PC-9 (cell line): ENCODE results near the gene SCAF1. TPM values are rescaled to one million over a fixed set of nuclear protein-coding genes. Genes with fewer than 3 reads are reported as not detected.

Source experiments
- BruUV-seq: library from RNA; stranded (reverse); fragments of 400-500 nt; replicated peaks from 2 replicates; lab custom pipeline; 2021; lab: Mats Ljungman, UMichigan
- CTCF ChIA-PET: fragments of 300-600 bp; sonication (Branson Sonifier 250); formaldehyde crosslinking; loops from one replicate; lab custom pipeline; 2022; ENCODE audit warnings: antibody characterized with exemption; lab: Charles Lee
- POLR2A ChIA-PET: fragments of 300-600 bp; sonication (Branson Sonifier 250); formaldehyde crosslinking; loops from one replicate; lab custom pipeline; 2022; ENCODE audit warnings: antibody characterized with exemption; ENCODE audit not compliant: unreplicated experiment; lab: Charles Lee
- DNase-seq, 2 experiments: peaks; one replicate each; pipeline versions ENCODE4 v3.0.0 to v3.0.0-alpha.2; 2015 to 2022; ENCODE audit warnings: mixed read lengths in 1 of 2
- H2AFZ ChIP-seq: fragments of 200-600 bp; sonication (generic); 2 replicates; pipeline ENCODE4 v1.8.1; 2017; ENCODE audit warnings: antibody characterized with exemption
- H3F3A ChIP-seq: fragments of 200-600 bp; sonication (generic); 2 replicates; pipeline ENCODE4 v1.8.1; 2017; ENCODE audit warnings: antibody characterized with exemption, mild to moderate bottlenecking, low read depth; ENCODE audit not compliant: insufficient read depth
- H3K27ac ChIP-seq: fragments of 200-600 bp; sonication (generic); 2 replicates; pipeline ENCODE4 v1.6.1; 2016; ENCODE audit warnings: mixed run types
- H3K27me3 ChIP-seq: fragments of 200-600 bp; sonication (generic); 2 replicates; pipeline ENCODE4 v1.6.1; 2016; ENCODE audit warnings: low read depth, mixed run types; ENCODE audit not compliant: insufficient read depth
- H3K36me3 ChIP-seq: fragments of 200-600 bp; sonication (generic); 2 replicates; pipeline ENCODE4 v1.6.1; 2016; ENCODE audit warnings: low read depth, mixed run types
- H3K4me1 ChIP-seq: fragments of 200-600 bp; sonication (generic); replicated peaks from 2 replicates; pipeline ENCODE4 v1.6.1; 2016; ENCODE audit warnings: mixed run types; ENCODE audit not compliant: insufficient read depth
- H3K4me2 ChIP-seq: fragments of 200-600 bp; sonication (generic); 2 replicates; pipeline ENCODE4 v1.6.1; 2017; ENCODE audit warnings: mixed run types
- H3K4me3 ChIP-seq: fragments of 200-600 bp; sonication (generic); 2 replicates; pipeline ENCODE4 v1.6.1; 2016; ENCODE audit warnings: mixed run types
- H3K79me2 ChIP-seq: fragments of 200-600 bp; sonication (generic); 2 replicates; pipeline ENCODE4 v1.6.1; 2017; ENCODE audit warnings: low read depth, mixed run types
- H3K9me2 ChIP-seq: fragments of 200-600 bp; sonication (generic); 2 replicates; pipeline ENCODE4 v1.8.1; 2017; ENCODE audit warnings: mild to moderate bottlenecking; ENCODE audit not compliant: insufficient read depth
- H3K9me3 ChIP-seq: fragments of 200-600 bp; sonication (generic); 2 replicates; pipeline ENCODE4 v1.8.1; 2016; ENCODE audit warnings: low read depth; ENCODE audit not compliant: insufficient read depth
- H4K20me1 ChIP-seq: fragments of 200-600 bp; sonication (generic); 2 replicates; pipeline ENCODE4 v1.8.1; 2017; ENCODE audit not compliant: insufficient read depth
- EZH2 ChIP-seq: fragments of 200-600 bp; sonication (generic); IDR thresholded peaks from 2 replicates; pipeline ENCODE4 v1.8.0; 2017; ENCODE audit warnings: antibody characterized with exemption, low read depth
- intact Hi-C: fragments of 100-400 bp; cut with micrococcal nuclease; formaldehyde crosslinking; loops from one replicate; pipeline ENCODE4 v1.10.0; 2022; ENCODE audit not compliant: unreplicated experiment
- total RNA-seq: library from RNA; stranded (reverse); gene quantifications from 2 replicates; pipeline ENCODE4 v1.2.3, GENCODE V29; 2021
- TF ChIP-seq, protein P1 (sequence below): fragments of 200-600 bp; sonication (generic); conservative IDR thresholded peaks from 2 replicates; pipeline ENCODE4 v1.6.1; 2017; ENCODE audit warnings: mixed run types, antibody characterized with exemption, mild to moderate bottlenecking, moderate library complexity

SCAF1 gene
- total RNA-seq, 1 experiment from 2014 or later: 91.3 TPM

DNA sequence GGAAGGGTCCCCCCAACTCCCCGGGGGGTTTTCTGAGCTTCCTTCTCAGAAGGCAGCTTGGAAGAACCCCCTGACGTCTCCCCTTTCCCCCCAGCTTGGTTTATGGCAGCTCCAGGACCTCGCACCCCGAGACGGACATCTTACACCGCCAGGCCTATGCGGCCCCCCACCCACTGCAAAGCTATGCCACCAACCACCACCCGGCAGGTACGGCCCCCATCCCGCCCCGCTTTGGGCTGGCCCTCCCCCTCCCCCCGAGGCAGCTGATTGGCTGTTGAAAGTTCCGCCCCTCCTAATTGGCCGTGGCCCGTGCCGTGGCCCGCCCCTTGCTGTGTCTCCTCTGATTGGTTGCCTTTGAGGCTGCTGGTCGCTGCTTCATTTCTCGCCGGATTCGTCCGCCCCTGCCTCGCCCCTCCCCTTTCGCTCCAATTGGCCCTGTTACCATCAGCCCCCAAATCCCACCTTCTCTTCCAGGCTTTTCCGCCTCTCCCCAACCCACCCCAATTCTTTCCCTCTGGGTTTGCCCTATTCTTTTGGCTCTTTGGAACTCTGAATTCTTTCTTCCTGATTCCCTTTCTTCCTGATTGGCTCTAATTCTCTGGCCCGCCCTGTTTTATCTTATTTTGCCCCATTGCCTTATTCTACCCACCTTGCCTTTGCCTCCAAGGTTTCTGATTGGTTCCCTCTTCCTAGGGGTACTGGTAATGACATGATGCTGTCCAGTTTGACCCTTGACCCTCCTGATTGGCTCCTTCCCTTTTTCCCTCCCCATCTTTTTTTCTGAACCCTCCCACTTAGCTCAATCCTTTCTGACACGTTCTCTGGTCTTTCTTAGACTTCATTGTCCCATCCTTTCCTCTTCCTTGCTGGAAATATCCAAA lies 48.5 kb upstream of the SCAF1 start:
- H2AFZ ChIP-seq: 0 out of 2 replicates have a peak overlapping the region, but pooled peaks have one; percentile 20
- no peak overlapping the region for H3K27ac ChIP-seq
- no peaks in the 10 kb centered on the region for H3K27me3 ChIP-seq
- TF ChIP-seq, protein P1, sequence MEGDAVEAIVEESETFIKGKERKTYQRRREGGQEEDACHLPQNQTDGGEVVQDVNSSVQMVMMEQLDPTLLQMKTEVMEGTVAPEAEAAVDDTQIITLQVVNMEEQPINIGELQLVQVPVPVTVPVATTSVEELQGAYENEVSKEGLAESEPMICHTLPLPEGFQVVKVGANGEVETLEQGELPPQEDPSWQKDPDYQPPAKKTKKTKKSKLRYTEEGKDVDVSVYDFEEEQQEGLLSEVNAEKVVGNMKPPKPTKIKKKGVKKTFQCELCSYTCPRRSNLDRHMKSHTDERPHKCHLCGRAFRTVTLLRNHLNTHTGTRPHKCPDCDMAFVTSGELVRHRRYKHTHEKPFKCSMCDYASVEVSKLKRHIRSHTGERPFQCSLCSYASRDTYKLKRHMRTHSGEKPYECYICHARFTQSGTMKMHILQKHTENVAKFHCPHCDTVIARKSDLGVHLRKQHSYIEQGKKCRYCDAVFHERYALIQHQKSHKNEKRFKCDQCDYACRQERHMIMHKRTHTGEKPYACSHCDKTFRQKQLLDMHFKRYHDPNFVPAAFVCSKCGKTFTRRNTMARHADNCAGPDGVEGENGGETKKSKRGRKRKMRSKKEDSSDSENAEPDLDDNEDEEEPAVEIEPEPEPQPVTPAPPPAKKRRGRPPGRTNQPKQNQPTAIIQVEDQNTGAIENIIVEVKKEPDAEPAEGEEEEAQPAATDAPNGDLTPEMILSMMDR: no peak
- H3F3A ChIP-seq: peaks cover 37% of the 10 kb centered on the region
- CTCF ChIA-PET: no interaction called here
- peaks cover 9% of the 10 kb centered on the region; the same call in 1 of the 2 replicates for H3K4me1 ChIP-seq
- intact Hi-C loops: loop anchor here (2.0 kb wide), 1 partner anchor 71 kb away; the partner anchor contains the start of genes BCL2L12 and IRF3
- peak overlapping the region; percentile 89 for H3K4me3 ChIP-seq
- no peaks in the 10 kb centered on the region for H3K9me2 ChIP-seq
- H3K4me2 ChIP-seq: peak overlapping the region; percentile 95
- H4K20me1 ChIP-seq: peaks cover 23% of the 10 kb centered on the region
- H3K79me2 ChIP-seq: peaks cover 53% of the 10 kb centered on the region
- H3K9me3 ChIP-seq: no peaks in the 10 kb centered on the region
- no TSS peak for BruUV-seq
- H3K36me3 ChIP-seq: 0 out of 2 replicates have a peak, but pooled peaks cover 4% of the 10 kb centered on the region
- peak; percentile 87 to 94 for DNase-seq
- POLR2A ChIA-PET: interaction anchor here (0.5 to 1.7 kb wide), 7 partner anchors 13 to 395 kb away, joined by 5 to 70 read pairs (median 14); partner anchors contain the start of genes NOSIP, PRRG2, RRAS and SCAF1

DNA sequence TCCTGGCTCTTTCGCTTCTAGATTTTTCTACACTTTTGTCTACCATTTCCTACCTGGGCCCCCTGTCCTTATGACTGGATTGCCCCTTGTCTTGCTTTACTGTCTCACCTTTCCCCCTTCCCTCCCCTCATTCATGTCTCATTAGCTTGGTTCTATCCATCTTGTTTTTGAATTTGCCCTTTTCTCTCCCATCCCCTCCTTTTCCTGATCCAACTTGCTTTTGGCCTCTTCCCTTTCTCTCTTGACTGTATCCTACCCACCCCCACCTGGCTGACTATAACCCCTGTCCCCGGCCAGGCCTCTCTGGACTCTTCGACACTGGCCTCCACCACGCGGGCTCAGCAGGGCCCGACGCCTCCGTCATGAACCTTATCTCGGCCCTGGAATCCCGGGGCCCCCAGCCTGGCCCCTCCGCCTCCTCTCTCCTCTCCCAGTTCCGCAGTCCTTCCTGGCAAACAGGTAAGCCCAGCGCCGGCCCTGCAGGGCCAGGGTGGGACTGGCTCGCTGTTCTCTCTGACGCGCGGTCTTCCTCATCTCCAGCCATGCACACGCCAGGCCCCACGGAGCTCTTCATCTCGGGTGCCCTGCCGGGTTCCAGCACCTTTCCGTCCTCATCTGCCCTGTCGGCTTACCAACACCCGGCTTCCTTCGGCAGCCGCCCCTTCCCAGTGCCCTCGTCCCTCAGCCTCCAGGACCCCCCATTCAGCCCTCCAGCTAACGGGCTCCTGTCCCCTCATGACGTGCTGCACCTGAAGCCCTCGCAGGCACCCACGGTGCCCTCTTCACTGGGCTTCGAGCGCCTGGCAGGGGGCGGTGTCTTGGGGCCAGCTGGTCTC lies 47.6 kb upstream of the SCAF1 start:
- Histone ChIP-seq H2AFZ (no peak overlapping the region), H3F3A (peaks cover 29% of the 10 kb centered on the region), H3K9me2 (no peaks in the 10 kb centered on the region), H3K4me3 (no peak overlapping the region), H3K9me3 (no peaks in the 10 kb centered on the region), H3K27me3 (no peaks in the 10 kb centered on the region), H4K20me1 (peaks cover 29% of the 10 kb centered on the region), H3K4me1 (peaks cover 9% of the 10 kb centered on the region; the same call in 1 of the 2 replicates), H3K36me3 (0 out of 2 replicates have a peak, but pooled peaks cover 4% of the 10 kb centered on the region), H3K79me2 (peaks cover 53% of the 10 kb centered on the region), H3K4me2 (peak overlapping the region; percentile 95), H3K27ac (no peak overlapping the region)
- ChIA-PET POLR2A (interaction anchor here (0.5 to 0.6 kb wide), 2 partner anchors 73 to 396 kb away, joined by 5 to 9 read pairs; no protein-coding TSS in a partner anchor), CTCF (no interaction called here)
- BruUV-seq: no TSS peak
- DNase-seq: peak in 1 of 2 experiments; percentile 21
- TF ChIP-seq, protein P1: no peak
- TF ChIP-seq EZH2: no peak
- intact Hi-C loops: no loop called here
